Activated naive CD4-positive, alpha-beta T cell treated with anti-CD3 and anti-CD28 coated beads for 36 hours (primary cell): ENCODE data around the gene ZIC5. TPM values are rescaled to one million over a fixed set of nuclear protein-coding genes. Genes with fewer than 3 reads are reported as not detected.

Experiments
- CTCF ChIA-PET: fragments of 350-600 bp; sonication (Branson Sonifier 250); formaldehyde crosslinking; loops from one replicate; lab custom pipeline; 2021; ENCODE audit warnings: antibody characterized with exemption; lab: Charles Lee
- DNase-seq: peaks from one replicate; pipeline ENCODE4 v3.0.0-alpha.2; 2020
- H3K27ac Mint-ChIP-seq: one replicate; pipeline ENCODE4 v1.8.0; 2021; ENCODE audit warnings: mild to moderate bottlenecking, mixed read lengths
- H3K27me3 Mint-ChIP-seq: one replicate; pipeline ENCODE4 v1.8.0; 2021; ENCODE audit warnings: low read depth, mixed read lengths
- H3K36me3 Mint-ChIP-seq: one replicate; pipeline ENCODE4 v1.8.0; 2021; ENCODE audit warnings: low read depth, mixed read lengths
- H3K4me1 Mint-ChIP-seq: one replicate; pipeline ENCODE4 v1.8.0; 2021; ENCODE audit warnings: low read depth, mixed read lengths
- H3K4me3 Mint-ChIP-seq: one replicate; pipeline ENCODE4 v1.8.0; 2021; ENCODE audit warnings: mild to moderate bottlenecking, moderate library complexity, mixed read lengths
- H3K9me3 Mint-ChIP-seq: one replicate; pipeline ENCODE4 v1.8.0; 2021; ENCODE audit warnings: mixed read lengths
- intact Hi-C: fragments of 100-400 bp; cut with micrococcal nuclease; formaldehyde crosslinking; loops from one replicate; pipeline ENCODE4 v1.15.1; 2023
- total RNA-seq, 2 experiments: library from RNA; stranded (reverse); gene quantifications; one replicate each; pipeline ENCODE4 v1.2.3, GENCODE V29; 2021

ZIC5 gene
- total RNA-seq, result not detected

GRCh38 chr13:99971576-99972189, at the start of gene ZIC5:
ZIC5 (minus strand) TSS chr13:99971767; CDS start chr13:99971603, 164 bp downstream.
- H3K36me3 Mint-ChIP-seq, result peaks cover 5% of the 10 kb centered on the region
- H3K27ac Mint-ChIP-seq, result peak within 1 kb of the TSS; percentile 24
- CTCF ChIA-PET, result no interaction called here

GRCh38 chr13:100019780-100020356, 48.3 kb upstream of the ZIC5 start:
- no peak overlapping the region for H3K4me3 Mint-ChIP-seq
- H3K36me3 Mint-ChIP-seq, result no peaks in the 10 kb centered on the region
- no peaks in the 10 kb centered on the region for H3K4me1 Mint-ChIP-seq
- H3K27ac Mint-ChIP-seq, result no peak overlapping the region
- H3K9me3 Mint-ChIP-seq, result peaks cover 6% of the 10 kb centered on the region
- H3K27me3 Mint-ChIP-seq, result no peaks in the 10 kb centered on the region
- intact Hi-C loops, result no loop called here
- CTCF ChIA-PET, result interaction anchor here (0.6 kb wide), 1 partner anchor 14 kb away, joined by 4 read pairs; no protein-coding TSS in a partner anchor
- DNase-seq, result no peak

More at GRCh38 chr13:99971576-99972189, at the start of gene ZIC5:
- no peak for DNase-seq
- peaks cover 10% of the 10 kb centered on the region for H3K9me3 Mint-ChIP-seq
- peak within 1 kb of the TSS; percentile 43 for H3K4me3 Mint-ChIP-seq
- intact Hi-C loops, result no loop called here
- H3K4me1 Mint-ChIP-seq, result peaks cover 23% of the 10 kb centered on the region
- H3K27me3 Mint-ChIP-seq, result peaks cover 76% of the 10 kb centered on the region

- H3K9me3 Mint-ChIP-seq, result no peaks in the 10 kb centered on the region
- CTCF ChIA-PET, result interaction anchor here (0.7 kb wide), 1 partner anchor 414 kb away, joined by 3 read pairs; no protein-coding TSS in a partner anchor
- no peak overlapping the region for H3K27ac Mint-ChIP-seq
- intact Hi-C loops, result no loop called here
- H3K36me3 Mint-ChIP-seq, result no peaks in the 10 kb centered on the region
- no peak overlapping the region for H3K4me3 Mint-ChIP-seq
- no peak for DNase-seq
- H3K27me3 Mint-ChIP-seq, result peaks cover 12% of the 10 kb centered on the region
- H3K4me1 Mint-ChIP-seq, result no peaks in the 10 kb centered on the region
Measured at GRCh38 chr13:100014621-100015020, 43.1 kb upstream of the ZIC5 start.

- intact Hi-C loops, result no loop called here
- CTCF ChIA-PET, result no interaction called here
- Mint-ChIP-seq H3K9me3 (peaks cover 1% of the 10 kb centered on the region), H3K4me1 (peaks cover 14% of the 10 kb centered on the region), H3K4me3 (no peak overlapping the region), H3K27ac (no peak overlapping the region), H3K36me3 (no peaks in the 10 kb centered on the region), H3K27me3 (peaks cover 62% of the 10 kb centered on the region)
- no peak for DNase-seq
Measured at GRCh38 chr13:99998261-99998660, 26.7 kb upstream of the ZIC5 start.

- Mint-ChIP-seq H3K4me1 (peaks cover 18% of the 10 kb centered on the region), H3K36me3 (no peaks in the 10 kb centered on the region), H3K9me3 (peaks cover 1% of the 10 kb centered on the region), H3K27me3 (peaks cover 63% of the 10 kb centered on the region), H3K27ac (no peak overlapping the region), H3K4me3 (no peak overlapping the region)
- DNase-seq, result no peak
- CTCF ChIA-PET, result no interaction called here
- intact Hi-C loops, result no loop called here
Measured at GRCh38 chr13:99997702-99998214, 26.2 kb upstream of the ZIC5 start.

GRCh38 chr13:99996381-99996973, 24.9 kb upstream of the ZIC5 start:
- CTCF ChIA-PET, result no interaction called here
- intact Hi-C loops, result no loop called here
- H3K4me1 Mint-ChIP-seq, result peaks cover 12% of the 10 kb centered on the region
- no peak overlapping the region for H3K27ac Mint-ChIP-seq
- H3K36me3 Mint-ChIP-seq, result no peaks in the 10 kb centered on the region
- no peak for DNase-seq
- H3K9me3 Mint-ChIP-seq, result peaks cover 1% of the 10 kb centered on the region
- H3K4me3 Mint-ChIP-seq, result no peak overlapping the region
- peaks cover 74% of the 10 kb centered on the region for H3K27me3 Mint-ChIP-seq

GRCh38 chr13:99995589-99996380, 24.2 kb upstream of the ZIC5 start:
- H3K9me3 Mint-ChIP-seq, result peaks cover 1% of the 10 kb centered on the region
- no peak for DNase-seq
- peaks cover 77% of the 10 kb centered on the region for H3K27me3 Mint-ChIP-seq
- no peak overlapping the region for H3K4me3 Mint-ChIP-seq
- intact Hi-C loops, result loop anchor here (1.0 kb wide), 1 partner anchor 36 kb away; no protein-coding TSS in a partner anchor
- peaks cover 10% of the 10 kb centered on the region for H3K4me1 Mint-ChIP-seq
- CTCF ChIA-PET, result no interaction called here
- no peak overlapping the region for H3K27ac Mint-ChIP-seq
- no peaks in the 10 kb centered on the region for H3K36me3 Mint-ChIP-seq

- H3K9me3 Mint-ChIP-seq, result peaks cover 1% of the 10 kb centered on the region
- no peak for DNase-seq
- H3K36me3 Mint-ChIP-seq, result no peaks in the 10 kb centered on the region
- intact Hi-C loops, result loop anchor here (1.0 kb wide), 1 partner anchor 36 kb away; no protein-coding TSS in a partner anchor
- H3K27ac Mint-ChIP-seq, result no peak overlapping the region
- peaks cover 16% of the 10 kb centered on the region for H3K4me1 Mint-ChIP-seq
- H3K4me3 Mint-ChIP-seq, result no peak overlapping the region
- CTCF ChIA-PET, result no interaction called here
- peaks cover 83% of the 10 kb centered on the region for H3K27me3 Mint-ChIP-seq
Measured at GRCh38 chr13:99995104-99995588, 23.6 kb upstream of the ZIC5 start.

- intact Hi-C loops, result loop anchor here (1.0 kb wide), 1 partner anchor 35 kb away; no protein-coding TSS in a partner anchor
- H3K27ac Mint-ChIP-seq, result no peak overlapping the region
- H3K9me3 Mint-ChIP-seq, result peaks cover 1% of the 10 kb centered on the region
- no peak overlapping the region for H3K4me3 Mint-ChIP-seq
- H3K27me3 Mint-ChIP-seq, result peaks cover 85% of the 10 kb centered on the region
- H3K4me1 Mint-ChIP-seq, result peaks cover 21% of the 10 kb centered on the region
- no peak for DNase-seq
- CTCF ChIA-PET, result no interaction called here
- H3K36me3 Mint-ChIP-seq, result no peaks in the 10 kb centered on the region
Measured at GRCh38 chr13:99994638-99995020, 23.1 kb upstream of the ZIC5 start.

GRCh38 chr13:99993660-99994637, 22.4 kb upstream of the ZIC5 start:
- intact Hi-C loops, result loop anchor here (1.0 to 2.0 kb wide), 2 partner anchors 11 to 17 kb away; no protein-coding TSS in a partner anchor
- H3K27me3 Mint-ChIP-seq, result peaks cover 86% of the 10 kb centered on the region
- H3K27ac Mint-ChIP-seq, result no peak overlapping the region
- peaks cover 1% of the 10 kb centered on the region for H3K9me3 Mint-ChIP-seq
- no peaks in the 10 kb centered on the region for H3K36me3 Mint-ChIP-seq
- CTCF ChIA-PET, result interaction anchor here (0.6 kb wide), 1 partner anchor 241 kb away, joined by 3 read pairs; no protein-coding TSS in a partner anchor
- peaks cover 28% of the 10 kb centered on the region for H3K4me1 Mint-ChIP-seq
- H3K4me3 Mint-ChIP-seq, result no peak overlapping the region
- DNase-seq, result no peak

- H3K4me3 Mint-ChIP-seq, result no peak overlapping the region
- intact Hi-C loops, result loop anchor here (1.0 to 2.0 kb wide), 3 partner anchors 10 to 25 kb away; no protein-coding TSS in a partner anchor
- H3K9me3 Mint-ChIP-seq, result peaks cover 1% of the 10 kb centered on the region
- peaks cover 85% of the 10 kb centered on the region for H3K27me3 Mint-ChIP-seq
- DNase-seq, result no peak
- H3K4me1 Mint-ChIP-seq, result peaks cover 29% of the 10 kb centered on the region
- CTCF ChIA-PET, result interaction anchor here (0.6 kb wide), 1 partner anchor 242 kb away, joined by 3 read pairs; no protein-coding TSS in a partner anchor
- no peaks in the 10 kb centered on the region for H3K36me3 Mint-ChIP-seq
- H3K27ac Mint-ChIP-seq, result no peak overlapping the region
Measured at GRCh38 chr13:99992949-99993351, 21.4 kb upstream of the ZIC5 start.
